HepG2 (cell line): ENCODE results near the gene SEMA6B. TPM values are rescaled to one million over a fixed set of nuclear protein-coding genes. Genes with fewer than 3 reads are reported as not detected.

Experiments used
- BRD4 ChIP-seq: sonication (generic); formaldehyde crosslinking; IDR thresholded peaks from 2 replicates; pipeline ENCODE4 v1.4.0; 2020; ENCODE audit warnings: missing genetic modification reagents
- EHMT2 ChIP-seq: fragments of 200-600 bp; sonication (generic); IDR thresholded peaks from 2 replicates; pipeline ENCODE4 v1.7.0; 2017; ENCODE audit warnings: antibody characterized with exemption, low read depth, low read length, borderline replicate concordance
- FOXK2 ChIP-seq: fragments of 450-650 bp; IDR thresholded peaks from 2 replicates; pipeline ENCODE4 v1.6.1; 2016
- HDAC6 ChIP-seq: fragments of 200-600 bp; sonication (generic); IDR thresholded peaks from 2 replicates; pipeline ENCODE4 v1.7.0; 2017; ENCODE audit warnings: mild to moderate bottlenecking, antibody characterized with exemption, low read length, low read depth
- JUND ChIP-seq: sonication (generic); formaldehyde crosslinking; IDR thresholded peaks from 2 replicates; pipeline ENCODE4 v1.8.0; 2022; ENCODE audit warnings: mild to moderate bottlenecking, missing genetic modification reagents
- KLF13 ChIP-seq: sonication (generic); formaldehyde crosslinking; IDR thresholded peaks from 2 replicates; pipeline ENCODE4 v1.4.0; 2020; ENCODE audit warnings: mild to moderate bottlenecking, missing genetic modification reagents
- MIER3 ChIP-seq: IDR thresholded peaks from 2 replicates; pipeline ENCODE4 v1.6.1; 2016; ENCODE audit warnings: missing compliant biosample characterization, borderline replicate concordance
- TOE1 ChIP-seq: sonication (generic); formaldehyde crosslinking; IDR thresholded peaks from 2 replicates; pipeline ENCODE4 v1.4.0; 2020; ENCODE audit warnings: mild to moderate bottlenecking, missing genetic modification reagents
- ZFP91 ChIP-seq: sonication (generic); formaldehyde crosslinking; IDR thresholded peaks from 2 replicates; pipeline ENCODE4 v1.9.0; 2022; ENCODE audit warnings: missing genetic modification reagents, mild to moderate bottlenecking, borderline replicate concordance
- ZSCAN29 ChIP-seq: sonication (generic); formaldehyde crosslinking; conservative IDR thresholded peaks from 2 replicates; pipeline ENCODE4 v1.4.0; 2020; ENCODE audit warnings: mild to moderate bottlenecking, missing genetic modification reagents
- polyA plus RNA-seq, 8 experiments: library from polyadenylated mRNA; depleted of rRNA in 3 of 8; stranded (reverse) in 7 of 8; unstranded in 1 of 8; fragments of >200 nt; fragmentation: Illumina TruSeq in 4 of 8; extraction: Trizol in 4 of 8; gene quantifications; 2 replicates each; pipeline versions ENCODE4 v1.2.1 to v1.2.3, GENCODE V29; 2011 to 2016; ENCODE audit warnings: low read depth in 4 of 8, missing spikeins in 1 of 8, mixed read lengths in 1 of 8; ENCODE audit not compliant: insufficient read depth in 1 of 8
- total RNA-seq, 5 experiments: library from RNA; depleted of rRNA; stranded (reverse); fragments of >200 nt; fragmentation: Illumina TruSeq; extraction: Trizol; gene quantifications; 2 replicates each; pipeline ENCODE4 v1.2.3, GENCODE V29; 2016; ENCODE audit warnings: low read depth in 1 of 5
- TF ChIP-seq, protein P1 (sequence below): sonication (generic); formaldehyde crosslinking; IDR thresholded peaks from 2 replicates; pipeline ENCODE4 v1.5.1; 2020; ENCODE audit warnings: mild to moderate bottlenecking, moderate library complexity, missing genetic modification reagents
- TF ChIP-seq, protein P2 (sequence below), 2 experiments: IDR thresholded peaks; 2 replicates each; pipeline ENCODE4 v1.6.1; 2011 to 2012; ENCODE audit warnings: low read length in 2 of 2, borderline replicate concordance in 1 of 2, low read depth in 1 of 2, mild to moderate bottlenecking in 1 of 2, moderate library complexity in 1 of 2
- TF ChIP-seq, protein P3 (sequence below): sonication (generic); formaldehyde crosslinking; IDR thresholded peaks from 2 replicates; pipeline ENCODE4 v1.4.0; 2020; ENCODE audit warnings: missing genetic modification reagents, low read depth, mild to moderate bottlenecking, borderline replicate concordance

The SEMA6B gene
- total and polyA plus RNA-seq, 2 of the 13 experiments (the other 11 are each of a cell fraction or from before 2014, with no cell fraction given), result 45.5 to 67.1 TPM

DNA sequence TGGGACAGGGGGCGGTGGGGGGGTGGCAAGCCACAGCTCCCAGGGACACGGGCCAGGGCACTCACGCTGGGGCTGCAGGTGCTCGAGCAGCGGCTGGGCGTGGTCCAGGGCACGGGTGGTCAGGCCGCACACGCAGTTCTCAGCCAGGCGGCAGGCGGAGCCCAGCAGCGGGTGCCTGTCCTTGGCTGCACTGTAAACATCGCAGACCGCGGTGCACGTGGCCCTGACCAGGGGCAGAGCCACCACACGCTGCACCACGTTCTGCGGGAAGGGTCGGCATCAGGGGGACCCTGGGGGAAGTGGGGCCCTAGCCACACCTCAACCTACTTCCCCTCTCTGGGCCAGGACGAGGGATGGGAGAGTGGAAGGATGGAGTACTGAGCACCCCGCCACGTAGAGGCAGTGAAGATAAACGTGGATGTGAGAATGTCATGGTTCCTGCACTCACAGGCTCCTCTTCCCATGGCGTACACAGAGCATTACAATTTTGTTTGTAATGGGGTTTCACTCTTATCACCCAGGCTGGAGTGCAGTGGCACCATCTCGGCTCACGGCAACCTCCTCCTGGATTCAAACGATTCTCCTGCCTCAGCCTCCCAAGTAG, 27.8 kb downstream of the SEMA6B start (continued):
- TF ChIP-seq BRD4 (CRISPR knock-in tag) (no peak), MIER3 (CRISPR knock-in tag) (peak; percentile 77; the same call in 1 of the 2 replicates), TOE1 (no peak), JUND (CRISPR knock-in tag) (no peak), HDAC6 (no peak), KLF13 (no peak), ZSCAN29 (CRISPR knock-in tag) (no peak), FOXK2 (peak; percentile 79), EHMT2 (no peak), ZFP91 (CRISPR knock-in tag) (peak; percentile 80)
- TF ChIP-seq, protein P1, sequence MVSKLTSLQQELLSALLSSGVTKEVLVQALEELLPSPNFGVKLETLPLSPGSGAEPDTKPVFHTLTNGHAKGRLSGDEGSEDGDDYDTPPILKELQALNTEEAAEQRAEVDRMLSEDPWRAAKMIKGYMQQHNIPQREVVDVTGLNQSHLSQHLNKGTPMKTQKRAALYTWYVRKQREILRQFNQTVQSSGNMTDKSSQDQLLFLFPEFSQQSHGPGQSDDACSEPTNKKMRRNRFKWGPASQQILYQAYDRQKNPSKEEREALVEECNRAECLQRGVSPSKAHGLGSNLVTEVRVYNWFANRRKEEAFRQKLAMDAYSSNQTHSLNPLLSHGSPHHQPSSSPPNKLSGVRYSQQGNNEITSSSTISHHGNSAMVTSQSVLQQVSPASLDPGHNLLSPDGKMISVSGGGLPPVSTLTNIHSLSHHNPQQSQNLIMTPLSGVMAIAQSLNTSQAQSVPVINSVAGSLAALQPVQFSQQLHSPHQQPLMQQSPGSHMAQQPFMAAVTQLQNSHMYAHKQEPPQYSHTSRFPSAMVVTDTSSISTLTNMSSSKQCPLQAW, result peak; percentile 47; the same call in 1 of the 2 replicates
- TF ChIP-seq, protein P2, sequence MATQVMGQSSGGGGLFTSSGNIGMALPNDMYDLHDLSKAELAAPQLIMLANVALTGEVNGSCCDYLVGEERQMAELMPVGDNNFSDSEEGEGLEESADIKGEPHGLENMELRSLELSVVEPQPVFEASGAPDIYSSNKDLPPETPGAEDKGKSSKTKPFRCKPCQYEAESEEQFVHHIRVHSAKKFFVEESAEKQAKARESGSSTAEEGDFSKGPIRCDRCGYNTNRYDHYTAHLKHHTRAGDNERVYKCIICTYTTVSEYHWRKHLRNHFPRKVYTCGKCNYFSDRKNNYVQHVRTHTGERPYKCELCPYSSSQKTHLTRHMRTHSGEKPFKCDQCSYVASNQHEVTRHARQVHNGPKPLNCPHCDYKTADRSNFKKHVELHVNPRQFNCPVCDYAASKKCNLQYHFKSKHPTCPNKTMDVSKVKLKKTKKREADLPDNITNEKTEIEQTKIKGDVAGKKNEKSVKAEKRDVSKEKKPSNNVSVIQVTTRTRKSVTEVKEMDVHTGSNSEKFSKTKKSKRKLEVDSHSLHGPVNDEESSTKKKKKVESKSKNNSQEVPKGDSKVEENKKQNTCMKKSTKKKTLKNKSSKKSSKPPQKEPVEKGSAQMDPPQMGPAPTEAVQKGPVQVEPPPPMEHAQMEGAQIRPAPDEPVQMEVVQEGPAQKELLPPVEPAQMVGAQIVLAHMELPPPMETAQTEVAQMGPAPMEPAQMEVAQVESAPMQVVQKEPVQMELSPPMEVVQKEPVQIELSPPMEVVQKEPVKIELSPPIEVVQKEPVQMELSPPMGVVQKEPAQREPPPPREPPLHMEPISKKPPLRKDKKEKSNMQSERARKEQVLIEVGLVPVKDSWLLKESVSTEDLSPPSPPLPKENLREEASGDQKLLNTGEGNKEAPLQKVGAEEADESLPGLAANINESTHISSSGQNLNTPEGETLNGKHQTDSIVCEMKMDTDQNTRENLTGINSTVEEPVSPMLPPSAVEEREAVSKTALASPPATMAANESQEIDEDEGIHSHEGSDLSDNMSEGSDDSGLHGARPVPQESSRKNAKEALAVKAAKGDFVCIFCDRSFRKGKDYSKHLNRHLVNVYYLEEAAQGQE (IDR thresholded peaks at IDR 0.05; ENCODE audit: borderline replicate concordance in 1 of 2, low read depth in 1 of 2, low read length in 2 of 2), result no peak
- TF ChIP-seq, protein P3, sequence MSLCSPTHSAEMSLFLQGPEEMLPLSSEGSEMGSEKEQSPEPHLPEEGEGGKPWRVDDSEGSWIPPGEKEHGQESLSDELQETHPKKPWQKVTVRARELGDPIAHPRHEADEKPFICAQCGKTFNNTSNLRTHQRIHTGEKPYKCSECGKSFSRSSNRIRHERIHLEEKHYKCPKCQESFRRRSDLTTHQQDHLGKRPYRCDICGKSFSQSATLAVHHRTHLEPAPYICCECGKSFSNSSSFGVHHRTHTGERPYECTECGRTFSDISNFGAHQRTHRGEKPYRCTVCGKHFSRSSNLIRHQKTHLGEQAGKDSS (CRISPR knock-in tag), result peak; percentile 65; the same call in 1 of the 2 replicates
